B cell (primary cell): Measurements from ENCODE around the gene SLC44A3. TPM values are rescaled to one million over a fixed set of nuclear protein-coding genes. Genes with fewer than 3 reads are reported as not detected.

Experiments used
- ATAC-seq: fragments of 200-7000 bp; cut with Tn5 transposase; one replicate; pipeline ENCODE4 v1.10.0; 2021; ENCODE audit warnings: low read depth, mild to moderate bottlenecking, moderate number of reproducible peaks, moderate library complexity
- CTCF ChIA-PET: fragments of 350-600 bp; sonication (Branson Sonifier 250); formaldehyde crosslinking; loops from one replicate; lab custom pipeline; 2021; ENCODE audit warnings: antibody characterized with exemption, inconsistent platforms; lab: Charles Lee
- POLR2A ChIA-PET: fragments of 350-600 bp; sonication (Branson Sonifier 250); formaldehyde crosslinking; loops from one replicate; lab custom pipeline; 2021; ENCODE audit warnings: antibody characterized with exemption; lab: Charles Lee
- DNase-seq: peaks from one replicate; pipeline ENCODE4 v3.0.0; 2013
- H2AFZ ChIP-seq: 2 replicates; pipeline ENCODE4 v1.6.1; 2012; ENCODE audit warnings: mild to moderate bottlenecking, low read depth, low read length; ENCODE audit not compliant: insufficient read depth, poor library complexity, severe bottlenecking
- H3K27ac ChIP-seq, 2 donors: 1 replicate in 1 of 2; 2 replicates in 1 of 2; pipeline ENCODE4 v1.5.1; 2012 to 2013; ENCODE audit warnings: low read length in 2 of 2, mild to moderate bottlenecking in 2 of 2, moderate library complexity in 1 of 2
- H3K27me3 ChIP-seq, 4 experiments: fragments of 200-600 bp in 1 of 4; sonication (generic) in 1 of 4; replicated peaks in 1 of 4; 1 replicate in 2 of 4; 2 replicates in 2 of 4; pipeline versions ENCODE4 v1.6.1 to v1.7.0; 2013 to 2016; ENCODE audit warnings: low read length in 3 of 4, mild to moderate bottlenecking in 2 of 4, mixed read lengths in 1 of 4, moderate library complexity in 1 of 4; ENCODE audit not compliant: insufficient read depth in 4 of 4, control insufficient read depth in 3 of 4; ENCODE audit errors: control extremely low read depth in 1 of 4
- H3K36me3 ChIP-seq, 2 experiments: replicated peaks in 1 of 2; 1 replicate in 1 of 2; 2 replicates in 1 of 2; pipeline versions ENCODE4 v1.6.1 to v1.7.1; 2013; ENCODE audit warnings: low read length in 1 of 2; ENCODE audit not compliant: insufficient read depth in 2 of 2, control insufficient read depth in 1 of 2; ENCODE audit errors: control extremely low read depth in 1 of 2, extremely low read depth in 1 of 2
- H3K4me1 ChIP-seq, 2 donors: fragments of 200-600 bp in 1 of 2; sonication (generic) in 1 of 2; 1 replicate in 1 of 2; 2 replicates in 1 of 2; pipeline versions ENCODE4 v1.5.1 to v1.6.1; 2013 to 2017; ENCODE audit warnings: low read length in 2 of 2; ENCODE audit not compliant: control insufficient read depth in 2 of 2, insufficient read depth in 2 of 2
- H3K4me2 ChIP-seq: replicated peaks from 2 replicates; pipeline ENCODE3; 2012; ENCODE audit warnings: mild to moderate bottlenecking, low read depth, low read length; ENCODE audit not compliant: poor library complexity, severe bottlenecking
- H3K4me3 ChIP-seq, 5 experiments: fragments of 200-600 bp in 1 of 5; sonication (generic) in 1 of 5; 1 replicate in 3 of 5; 2 replicates in 2 of 5; pipeline versions ENCODE4 v1.5.1 to v1.7.0; 2011 to 2016; ENCODE audit warnings: low read length in 4 of 5, mild to moderate bottlenecking in 4 of 5, low read depth in 2 of 5, control low read depth in 1 of 5, moderate library complexity in 1 of 5; ENCODE audit not compliant: insufficient read depth in 1 of 5; ENCODE audit errors: control extremely low read depth in 1 of 5, extremely low read depth in 1 of 5
- H3K79me2 ChIP-seq: fragments of 200-600 bp; sonication (generic); one replicate; pipeline ENCODE4 v1.6.0; 2016; ENCODE audit warnings: low read length; ENCODE audit not compliant: control insufficient read depth, insufficient read depth
- H3K9ac ChIP-seq: fragments of 200-600 bp; sonication (generic); 2 replicates; pipeline ENCODE4 v1.6.1; 2017; ENCODE audit warnings: mild to moderate bottlenecking, low read length, moderate library complexity
- H3K9me3 ChIP-seq, 3 donors: one replicate each; pipeline versions ENCODE4 v1.6.1 to v1.7.1; 2013; ENCODE audit warnings: low read length in 2 of 3; ENCODE audit not compliant: control insufficient read depth in 2 of 3, insufficient read depth in 1 of 3; ENCODE audit errors: control extremely low read depth in 1 of 3
- H4K20me1 ChIP-seq: 2 replicates; pipeline ENCODE4 v1.6.0; 2012; ENCODE audit warnings: mild to moderate bottlenecking, low read length; ENCODE audit not compliant: insufficient read depth, control insufficient read depth, poor library complexity, severe bottlenecking
- H3K27ac Mint-ChIP-seq: one replicate; pipeline ENCODE4 v1.8.0; 2021; ENCODE audit warnings: mixed read lengths
- H3K27me3 Mint-ChIP-seq: one replicate; pipeline ENCODE4 v1.8.0; 2021; ENCODE audit warnings: mixed read lengths
- H3K4me1 Mint-ChIP-seq: one replicate; pipeline ENCODE4 v1.8.0; 2021; ENCODE audit warnings: mixed read lengths
- H3K4me3 Mint-ChIP-seq: one replicate; pipeline ENCODE4 v1.8.0; 2021; ENCODE audit warnings: mixed read lengths
- H3K9me3 Mint-ChIP-seq: one replicate; pipeline ENCODE4 v1.8.0; 2022; ENCODE audit warnings: mixed read lengths; ENCODE audit not compliant: insufficient read depth
- EZH2 ChIP-seq: IDR thresholded peaks from 2 replicates; pipeline ENCODE4 v1.6.1; 2012; ENCODE audit warnings: borderline replicate concordance, low read depth, mild to moderate bottlenecking, moderate library complexity, low read length; ENCODE audit not compliant: insufficient read depth, poor library complexity, severe bottlenecking
- WGBS: methylation state at CpG from one replicate; pipeline ENCODE4 v1.1.5; 2013; ENCODE audit warnings: missing lambda C conversion rate; ENCODE audit not compliant: insufficient coverage; 5-methylcytosine and 5-hydroxymethylcytosine counted together
- intact Hi-C: fragments of 100-400 bp; cut with micrococcal nuclease; formaldehyde crosslinking; loops from one replicate; pipeline ENCODE4 v1.10.0; 2022
- polyA plus RNA-seq: library from polyadenylated mRNA; depleted of rRNA; stranded (reverse); fragments of >200 nt; gene quantifications from 2 replicates; pipeline ENCODE4 v1.2.3, GENCODE V29; 2012
- total RNA-seq, 2 donors: library from RNA; stranded (reverse); fragments of 120-200 nt in 1 of 2; gene quantifications; 1 replicate in 1 of 2; 2 replicates in 1 of 2; pipeline versions ENCODE4 v1.2.3 to v1.2.4, GENCODE V29; 2013 to 2022
- TF ChIP-seq, protein P1 (sequence below): fragments of 200-600 bp; IDR thresholded peaks from one replicate; pipeline ENCODE4 v1.8.0; 2022; ENCODE audit warnings: antibody characterized with exemption, mild to moderate bottlenecking

SLC44A3 gene
- total and polyA plus RNA-seq, 2 donors (not counting 1 experiment from before 2014, with no cell fraction given), result not detected

DNA sequence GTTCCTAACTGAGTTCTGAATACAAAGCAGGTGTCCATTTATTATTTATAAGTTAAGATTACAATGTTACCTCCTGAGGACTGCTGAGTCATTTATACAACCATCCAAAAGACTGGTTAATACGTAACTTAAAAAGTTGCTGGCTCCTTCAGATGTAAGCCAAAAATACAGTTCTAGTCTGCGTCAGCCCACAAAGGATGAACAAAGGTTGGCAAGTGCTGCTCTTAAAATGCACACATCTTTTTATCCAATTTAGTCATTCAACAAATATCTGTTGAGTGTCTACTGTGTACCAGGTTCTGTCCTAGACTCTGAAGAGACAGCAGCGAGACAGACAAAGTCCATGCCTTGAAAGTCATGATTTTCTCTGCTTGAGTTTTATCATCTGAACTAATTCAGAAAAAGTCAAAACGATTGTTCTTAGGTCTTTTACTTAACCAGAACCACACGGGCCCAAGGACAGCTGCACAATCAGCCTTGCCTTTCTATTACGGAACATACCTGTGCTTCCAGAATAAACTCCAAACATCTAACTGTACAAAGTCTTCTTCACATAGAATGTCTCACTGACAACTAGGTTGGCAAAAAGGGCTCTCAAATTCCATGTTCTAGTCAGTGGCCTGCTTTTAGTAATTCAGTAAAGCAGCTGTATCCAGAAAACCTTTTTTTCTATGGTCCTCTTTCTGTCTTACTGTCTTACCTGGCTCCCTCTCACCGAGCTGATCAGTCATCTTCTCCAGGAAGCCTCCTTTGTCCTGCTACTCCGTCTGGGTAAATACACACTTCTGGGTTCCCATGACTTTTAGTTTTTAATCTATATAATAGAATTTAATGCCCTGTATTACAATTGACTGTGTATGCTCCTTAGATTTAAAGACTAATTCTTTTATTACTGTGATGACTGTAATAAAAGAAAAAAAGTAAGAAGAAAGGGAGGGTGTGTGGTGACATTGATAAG, 122.3 kb downstream of the SLC44A3 start:
- H3K27me3 ChIP-seq, result peaks cover 0 to 3% (median 0%) of the 10 kb centered on the region in 4 experiments
- peaks cover 16% of the 10 kb centered on the region for H3K27me3 Mint-ChIP-seq
- no peak overlapping the region for H3K27ac Mint-ChIP-seq
- CTCF ChIA-PET, result interaction anchor here (0.9 to 1.6 kb wide), 2 partner anchors 99 to 146 kb away, joined by 3 read pairs; no protein-coding TSS in a partner anchor
- H3K9ac ChIP-seq, result no peak overlapping the region
- H3K9me3 ChIP-seq, result no peaks in the 10 kb centered on the region
- POLR2A ChIA-PET, result no interaction called here
- TF ChIP-seq EZH2, result no peak
- TF ChIP-seq, protein P1, sequence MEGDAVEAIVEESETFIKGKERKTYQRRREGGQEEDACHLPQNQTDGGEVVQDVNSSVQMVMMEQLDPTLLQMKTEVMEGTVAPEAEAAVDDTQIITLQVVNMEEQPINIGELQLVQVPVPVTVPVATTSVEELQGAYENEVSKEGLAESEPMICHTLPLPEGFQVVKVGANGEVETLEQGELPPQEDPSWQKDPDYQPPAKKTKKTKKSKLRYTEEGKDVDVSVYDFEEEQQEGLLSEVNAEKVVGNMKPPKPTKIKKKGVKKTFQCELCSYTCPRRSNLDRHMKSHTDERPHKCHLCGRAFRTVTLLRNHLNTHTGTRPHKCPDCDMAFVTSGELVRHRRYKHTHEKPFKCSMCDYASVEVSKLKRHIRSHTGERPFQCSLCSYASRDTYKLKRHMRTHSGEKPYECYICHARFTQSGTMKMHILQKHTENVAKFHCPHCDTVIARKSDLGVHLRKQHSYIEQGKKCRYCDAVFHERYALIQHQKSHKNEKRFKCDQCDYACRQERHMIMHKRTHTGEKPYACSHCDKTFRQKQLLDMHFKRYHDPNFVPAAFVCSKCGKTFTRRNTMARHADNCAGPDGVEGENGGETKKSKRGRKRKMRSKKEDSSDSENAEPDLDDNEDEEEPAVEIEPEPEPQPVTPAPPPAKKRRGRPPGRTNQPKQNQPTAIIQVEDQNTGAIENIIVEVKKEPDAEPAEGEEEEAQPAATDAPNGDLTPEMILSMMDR, result no peak
- H2AFZ ChIP-seq, result no peak overlapping the region
- no peaks in the 10 kb centered on the region for H3K4me1 Mint-ChIP-seq
- no peak overlapping the region for H3K4me3 ChIP-seq
- H3K4me1 ChIP-seq, result no peaks in the 10 kb centered on the region
- no peak for DNase-seq
- intact Hi-C loops, result no loop called here
- 89% methylated on average over 5 of the region's 8 CpGs for WGBS
- no peak overlapping the region for H3K27ac ChIP-seq
- H3K4me3 Mint-ChIP-seq, result no peak overlapping the region
- ATAC-seq, result no peak
- H3K36me3 ChIP-seq, result no peaks in the 10 kb centered on the region
- no peaks in the 10 kb centered on the region for H4K20me1 ChIP-seq
- no peaks in the 10 kb centered on the region for H3K9me3 Mint-ChIP-seq
- no peaks in the 10 kb centered on the region for H3K79me2 ChIP-seq
- H3K4me2 ChIP-seq, result no peak overlapping the region

Other genes with a start within 250 kb of the SLC44A3 start
- 17.2 and 21.1 TPM in 2 replicates for gene CNN3, start 106.8 kb downstream of the SLC44A3 start, total RNA-seq
- gene CNN3, start 106.8 kb downstream of the SLC44A3 start, polyA plus RNA-seq, result 2.3 and 10.6 TPM in 2 replicates